Activated CD8-positive, alpha-beta memory T cell treated with anti-CD3 and anti-CD28 coated beads for 1 hour (primary cell): ENCODE data around the gene TSPAN17.
"Not testable (repeated sequence)": the region's sequence is repeated elsewhere in the genome, so short reads cannot be mapped to it uniquely, and the experiment has no call there.

Experiments
- DNase-seq, 2 donors: peaks; one replicate each; pipeline ENCODE4 v3.0.0-alpha.2; 2020; ENCODE audit warnings: low read depth in 1 of 2; ENCODE audit errors: extremely low read depth in 1 of 2

Gene TSPAN17, protein sequence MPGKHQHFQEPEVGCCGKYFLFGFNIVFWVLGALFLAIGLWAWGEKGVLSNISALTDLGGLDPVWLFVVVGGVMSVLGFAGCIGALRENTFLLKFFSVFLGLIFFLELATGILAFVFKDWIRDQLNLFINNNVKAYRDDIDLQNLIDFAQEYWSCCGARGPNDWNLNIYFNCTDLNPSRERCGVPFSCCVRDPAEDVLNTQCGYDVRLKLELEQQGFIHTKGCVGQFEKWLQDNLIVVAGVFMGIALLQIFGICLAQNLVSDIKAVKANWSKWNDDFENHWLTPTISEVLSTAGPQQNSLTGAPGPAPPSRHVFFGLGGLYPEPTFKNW

DNA sequence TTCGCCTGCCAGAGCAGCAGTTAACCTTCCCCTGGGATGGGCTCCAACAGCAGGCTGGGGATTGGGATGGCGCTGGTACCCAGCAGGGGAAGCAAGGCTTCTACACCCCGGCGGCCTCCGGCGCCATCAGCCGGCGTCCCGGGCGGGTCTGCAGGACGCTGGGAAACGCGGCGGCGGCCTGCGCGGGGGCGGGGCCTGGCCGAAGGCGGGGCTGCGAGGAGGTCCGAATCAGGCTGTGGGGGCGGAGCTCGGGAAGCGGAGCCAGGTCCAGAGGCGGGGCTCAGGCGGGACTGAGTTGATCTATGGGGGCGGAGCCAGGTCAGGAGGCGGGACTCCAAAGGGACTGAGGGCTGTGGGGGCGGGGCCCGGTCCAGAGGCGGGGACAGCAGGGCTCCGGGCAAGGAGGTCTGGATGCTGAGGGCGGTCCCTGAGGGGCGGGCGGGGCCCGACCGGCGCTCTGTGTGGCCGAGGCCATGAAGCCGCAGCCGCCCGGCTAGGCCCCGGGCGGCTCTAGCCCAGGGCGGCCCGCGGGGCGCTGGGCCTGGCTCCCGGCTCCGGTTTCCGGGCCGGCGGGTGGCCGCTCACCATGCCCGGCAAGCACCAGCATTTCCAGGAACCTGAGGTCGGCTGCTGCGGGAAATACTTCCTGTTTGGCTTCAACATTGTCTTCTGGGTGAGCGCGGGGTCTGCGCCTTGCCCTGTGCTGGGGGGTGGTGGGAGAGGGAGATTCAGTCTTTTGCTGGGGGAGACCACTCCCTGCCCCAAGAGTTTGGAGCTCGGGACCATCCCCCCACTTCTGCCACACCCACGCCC is at the start of gene TSPAN17:
TSS of gene TSPAN17 (plus strand) at position 455 of the 813 bp plus-strand sequence. CDS start at position 587, 132 bp downstream.
- DNase-seq: peak; percentile 97 to 98

DNA sequence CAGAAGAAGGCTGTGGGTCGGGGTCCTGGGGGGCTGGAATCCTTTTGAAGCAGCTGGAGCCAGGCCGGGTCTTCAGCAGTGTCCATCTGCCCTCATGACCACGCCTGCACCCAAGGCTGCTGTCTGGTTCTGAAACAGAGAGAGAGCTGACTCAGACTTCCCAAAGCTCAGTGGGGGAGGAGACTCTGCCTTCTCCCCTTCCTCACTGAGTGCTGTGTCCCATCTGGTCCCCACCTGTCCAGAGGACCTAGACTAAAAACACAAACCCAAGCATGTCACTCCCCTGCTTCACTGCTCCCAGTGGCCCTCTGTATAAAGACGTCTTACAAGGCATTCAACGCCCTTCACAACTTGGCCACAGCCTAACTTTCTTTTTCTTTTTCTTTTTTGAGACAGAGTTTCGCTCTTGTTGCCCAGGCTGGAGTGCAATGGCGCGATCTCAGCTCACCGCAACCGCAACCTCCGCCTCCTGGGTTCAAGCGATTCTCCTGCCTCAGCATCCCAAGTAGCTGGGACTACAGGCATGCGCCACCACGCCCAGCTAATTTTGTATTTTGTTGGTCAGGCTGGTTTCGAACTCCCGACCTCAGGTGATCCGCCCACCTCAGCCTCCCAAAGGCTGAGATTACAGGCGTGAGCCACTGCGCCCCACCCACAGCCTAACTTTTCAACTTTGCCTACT is 47.4 kb upstream of the TSPAN17 start:
- DNase-seq: not testable (repeated sequence)

DNA sequence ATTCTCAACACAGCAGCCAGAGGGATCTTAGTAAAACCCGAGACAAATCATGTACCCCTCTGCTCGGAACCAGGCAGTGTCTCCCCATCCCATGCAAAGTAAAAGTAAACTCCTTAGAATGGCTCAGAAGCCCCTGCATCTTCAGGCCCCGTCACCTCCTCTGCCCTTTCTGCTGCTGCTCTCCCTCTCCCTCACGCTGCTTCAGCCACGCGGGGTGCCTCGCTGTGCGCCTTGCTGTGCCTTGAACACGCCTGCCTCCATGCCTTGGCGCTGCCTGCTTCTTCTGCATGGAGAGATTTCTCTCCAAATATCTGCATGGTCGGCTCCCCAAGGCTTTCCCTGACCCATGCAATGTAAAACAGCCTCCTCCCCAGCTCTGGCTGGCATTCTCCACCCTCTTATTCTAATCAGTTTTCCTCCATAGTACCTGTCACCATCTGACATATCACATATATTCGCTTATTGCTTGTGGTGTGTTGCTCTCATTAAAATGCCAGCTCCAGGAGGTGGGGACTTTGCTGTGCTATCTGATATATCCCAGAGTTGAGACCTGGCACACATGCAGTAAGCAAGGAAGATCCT is 45.3 kb upstream of the TSPAN17 start:
- DNase-seq: no peak

DNA sequence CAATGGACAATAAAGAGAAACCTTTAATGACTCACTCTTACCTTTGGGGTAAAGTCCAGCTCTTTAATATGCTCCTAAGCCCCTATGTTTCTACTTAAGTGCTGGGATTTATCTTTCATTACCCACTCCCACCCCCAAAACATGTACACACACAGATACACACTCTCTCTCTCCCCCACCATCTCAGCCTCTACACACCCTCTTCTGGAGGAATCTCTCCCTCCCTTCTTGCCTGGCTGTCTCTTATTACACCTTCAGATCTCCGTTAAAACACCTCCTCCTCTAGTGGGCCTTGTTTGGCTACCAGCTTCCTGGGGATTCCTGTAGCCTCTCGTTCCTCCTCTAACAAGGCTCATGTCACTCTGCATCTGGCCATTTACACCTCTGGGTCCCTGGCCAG is 44.2 kb upstream of the TSPAN17 start:
- no peak for DNase-seq

DNA sequence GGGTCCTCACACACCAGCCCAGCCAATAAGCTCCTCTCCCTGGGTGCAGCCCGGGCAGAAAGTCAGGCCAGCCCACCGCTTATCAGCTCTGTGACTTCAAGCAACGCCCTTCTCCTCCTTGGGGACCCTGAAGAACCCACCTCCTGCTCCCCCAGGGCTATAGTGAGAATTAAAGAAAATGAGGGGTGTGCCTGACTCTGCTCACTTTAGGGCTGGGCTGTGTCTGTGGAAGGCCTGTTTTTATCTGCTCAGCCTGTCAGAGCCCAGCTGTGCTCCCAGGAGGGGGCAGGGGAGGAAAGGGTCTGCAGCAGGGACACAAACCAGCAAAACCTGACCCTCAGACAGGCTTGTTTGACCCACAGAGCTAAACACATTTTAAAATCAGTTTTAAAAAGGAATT is 41.3 kb upstream of the TSPAN17 start:
- DNase-seq: no peak

DNA sequence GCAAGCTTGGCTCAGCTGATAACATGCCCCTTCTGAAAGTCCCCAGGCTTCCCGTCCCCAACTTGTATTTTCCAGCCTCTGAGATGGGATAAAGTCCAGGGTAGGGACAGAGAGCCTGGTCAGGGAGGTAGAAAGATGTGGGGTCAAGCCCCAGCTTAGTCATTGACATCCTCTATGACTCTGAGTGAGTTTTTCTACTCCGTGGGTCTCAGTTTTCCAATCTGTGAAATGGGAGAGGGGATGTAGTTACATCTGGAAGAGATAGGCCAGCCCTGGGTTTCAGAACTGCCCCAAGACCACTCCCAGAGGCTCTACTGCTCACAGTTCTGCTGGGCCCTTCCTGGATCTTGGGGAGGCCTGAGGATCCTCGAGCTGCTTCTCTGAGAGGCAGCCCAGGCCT is 40.4 kb upstream of the TSPAN17 start:
- no peak for DNase-seq

DNA sequence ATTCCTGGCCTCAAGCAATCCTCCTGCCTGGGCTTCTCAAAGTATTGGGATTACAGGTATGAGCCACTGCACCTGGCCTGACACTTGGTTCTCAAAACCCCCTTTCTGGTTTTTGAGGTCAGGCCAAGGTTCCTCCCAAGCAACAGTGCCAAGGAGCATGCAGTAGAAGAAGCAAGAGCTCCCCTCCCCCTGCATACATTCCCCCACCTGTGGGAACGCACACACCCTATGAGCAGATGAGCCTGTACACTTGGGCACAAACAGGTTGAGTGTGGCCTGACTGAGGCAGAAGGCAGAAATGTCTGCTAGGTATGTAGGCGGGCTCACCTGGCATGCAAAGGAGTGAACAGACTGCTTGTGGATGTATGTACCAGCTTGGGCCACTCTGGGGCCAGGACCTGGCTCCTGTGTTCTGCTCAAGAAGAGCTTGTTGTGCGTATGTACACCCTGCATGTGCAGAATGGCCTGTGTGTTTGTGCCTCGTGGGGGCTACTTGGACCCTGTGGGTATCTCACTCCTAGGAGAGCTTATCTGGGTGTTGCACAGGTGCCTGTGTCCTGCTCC is 39.1 kb upstream of the TSPAN17 start:
- no peak for DNase-seq

DNA sequence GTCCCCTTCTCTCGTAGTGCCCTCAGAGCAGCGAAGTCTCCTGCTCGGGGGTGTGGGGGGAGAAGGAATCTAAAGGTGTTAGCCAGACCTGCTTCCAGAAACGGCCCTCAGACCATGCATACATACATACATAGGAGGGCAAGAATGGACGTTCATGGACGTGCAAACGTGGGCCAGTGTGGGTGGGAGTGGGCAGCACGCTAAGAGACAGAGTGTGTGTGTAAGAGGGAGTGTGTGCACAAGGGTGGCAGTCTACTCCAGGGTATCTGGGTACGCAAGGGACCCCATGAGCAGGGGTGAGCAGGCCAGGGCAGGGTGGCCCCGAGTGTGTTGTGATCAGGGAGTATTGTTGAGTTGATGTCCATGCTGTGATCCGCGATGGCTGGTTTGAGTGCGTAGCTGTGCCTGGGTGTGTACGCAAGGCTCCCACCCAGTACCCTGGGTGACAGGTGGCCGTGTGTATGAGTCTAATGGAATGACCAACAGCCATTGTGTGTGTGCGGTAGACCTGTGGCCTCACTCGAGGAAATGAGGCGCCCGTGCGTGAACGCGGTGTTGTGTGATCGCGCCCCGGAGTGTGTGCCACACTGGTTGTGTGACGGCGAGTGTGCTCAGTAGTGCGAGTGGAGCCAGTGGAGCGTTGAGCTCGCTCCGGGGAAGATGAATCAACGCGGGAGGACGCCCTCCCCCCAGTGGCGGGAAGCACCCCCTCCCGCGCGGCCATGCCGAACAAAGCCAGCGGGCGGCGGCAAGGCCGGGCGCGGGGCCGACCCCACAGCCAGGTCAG is 38.2 kb upstream of the TSPAN17 start:
- no peak for DNase-seq

DNA sequence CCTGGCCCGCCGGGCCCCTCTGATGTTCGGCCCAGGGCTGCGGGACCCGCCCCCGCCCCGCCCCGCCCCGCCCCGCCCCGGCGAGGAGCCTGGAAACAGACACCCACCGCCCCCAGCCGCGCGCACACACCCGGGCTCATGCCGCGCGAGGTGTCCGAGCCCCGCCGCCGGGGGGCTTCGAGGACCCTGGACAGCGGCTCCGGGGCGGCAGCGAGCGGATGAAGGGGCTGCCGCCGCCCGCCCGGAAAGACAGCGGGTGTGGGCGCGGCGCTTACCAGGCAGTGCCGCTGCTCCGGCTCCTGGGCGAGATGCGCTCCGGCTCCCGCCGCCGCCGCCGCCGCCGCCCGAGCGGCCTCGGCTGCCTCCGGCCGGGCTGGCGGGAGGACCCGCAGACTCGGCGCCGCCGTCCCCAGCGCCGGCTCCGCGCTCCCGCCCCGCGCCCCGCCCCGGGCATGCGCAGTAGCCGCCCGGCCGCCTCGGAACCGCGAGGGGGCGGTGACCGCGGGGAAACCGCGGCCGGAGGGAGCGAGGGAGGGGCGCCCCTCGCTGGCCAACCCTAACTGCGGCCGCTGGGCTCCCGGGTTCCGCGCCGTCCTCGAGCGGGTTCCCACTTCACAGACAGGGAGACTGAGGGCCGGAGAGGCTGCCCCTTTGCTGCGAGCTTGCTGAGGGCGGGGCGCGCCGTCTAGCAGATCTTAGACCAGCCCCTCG is 37.4 kb upstream of the TSPAN17 start, which contains the start of gene GPRIN1:
TSS of gene GPRIN1 (minus strand) at position 433 of the 711 bp plus-strand sequence. CDS start 10,322 bp downstream, outside the sequence.
- peak in 1 of 2 donors; percentile 48 for DNase-seq

DNA sequence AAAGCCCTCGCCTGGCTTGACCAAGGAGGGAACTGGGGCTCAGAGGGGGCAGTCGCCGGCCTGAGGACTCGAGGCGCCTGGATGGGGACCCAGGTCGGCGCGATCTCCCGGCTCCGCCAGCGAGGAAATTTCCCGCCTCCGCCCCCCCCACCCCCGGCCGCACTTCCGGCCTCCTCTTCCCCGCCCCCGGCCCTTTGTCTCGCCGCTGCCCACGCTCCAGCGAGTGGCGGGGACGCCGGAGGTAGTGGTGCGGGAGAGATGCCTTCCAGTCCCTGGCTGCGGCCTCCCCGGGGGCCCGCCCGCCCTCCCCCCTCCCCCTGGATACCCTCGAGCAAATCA is 36.9 kb upstream of the TSPAN17 start:
- DNase-seq: no peak

DNA sequence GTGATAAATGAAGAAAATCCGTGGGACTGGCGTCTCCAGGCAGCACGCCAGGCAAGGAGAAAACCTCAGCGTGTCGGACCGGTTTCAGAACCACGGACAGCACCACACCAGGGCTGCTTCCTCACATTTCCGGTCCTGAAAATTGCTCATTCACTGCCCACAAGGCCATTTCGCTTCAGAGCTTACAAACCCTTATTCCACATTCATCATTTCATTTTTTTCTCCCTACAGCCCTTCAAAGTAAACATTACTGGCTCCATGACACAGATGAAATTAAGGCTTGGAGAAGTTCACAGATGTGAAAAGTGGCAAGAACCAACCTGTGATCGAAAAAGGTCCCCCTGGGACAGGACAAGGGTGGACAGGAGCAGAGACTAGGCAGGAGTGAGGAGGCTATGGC is 35.8 kb upstream of the TSPAN17 start:
- peak in 1 of 2 donors; percentile 37 for DNase-seq

DNA sequence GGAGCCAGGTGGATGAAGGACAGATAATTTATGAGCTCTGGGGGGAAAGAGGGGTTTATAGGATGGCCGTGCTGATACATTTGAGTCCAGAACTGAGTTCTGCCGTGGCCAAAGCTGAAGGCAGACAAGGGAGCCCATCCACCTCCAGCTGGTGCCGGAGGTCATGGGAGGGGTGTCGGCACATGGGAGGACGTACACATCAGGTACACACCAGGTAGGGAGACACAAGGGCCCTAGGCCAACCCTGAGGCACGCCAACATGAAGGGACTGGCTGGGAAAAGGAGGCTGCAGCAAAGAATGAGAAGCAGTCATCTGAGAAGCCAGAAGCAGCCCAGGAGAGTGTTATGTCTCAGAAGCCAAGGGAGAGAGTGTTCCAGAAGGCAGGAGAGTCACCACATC is 35.3 kb upstream of the TSPAN17 start:
- no peak for DNase-seq

DNA sequence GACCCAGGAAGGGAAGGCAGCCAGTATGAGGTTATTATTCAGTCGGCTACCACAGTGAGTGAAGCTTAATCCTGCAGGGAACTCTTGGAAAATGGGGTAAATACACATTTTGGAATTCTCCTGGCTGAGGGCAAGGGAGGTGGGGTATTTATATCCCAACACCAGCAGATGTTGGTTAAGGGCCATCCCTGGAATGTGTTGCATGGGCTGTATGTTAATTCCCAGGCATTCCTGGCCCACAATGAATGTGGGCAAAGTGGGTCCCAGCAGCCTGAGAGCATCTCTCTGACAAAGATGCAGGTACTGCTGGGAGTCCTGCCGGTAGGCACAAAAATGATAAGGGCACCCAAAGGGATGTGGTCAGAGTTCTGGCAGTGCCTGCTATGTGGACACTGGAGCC is 34.4 kb upstream of the TSPAN17 start:
- DNase-seq: no peak

DNA sequence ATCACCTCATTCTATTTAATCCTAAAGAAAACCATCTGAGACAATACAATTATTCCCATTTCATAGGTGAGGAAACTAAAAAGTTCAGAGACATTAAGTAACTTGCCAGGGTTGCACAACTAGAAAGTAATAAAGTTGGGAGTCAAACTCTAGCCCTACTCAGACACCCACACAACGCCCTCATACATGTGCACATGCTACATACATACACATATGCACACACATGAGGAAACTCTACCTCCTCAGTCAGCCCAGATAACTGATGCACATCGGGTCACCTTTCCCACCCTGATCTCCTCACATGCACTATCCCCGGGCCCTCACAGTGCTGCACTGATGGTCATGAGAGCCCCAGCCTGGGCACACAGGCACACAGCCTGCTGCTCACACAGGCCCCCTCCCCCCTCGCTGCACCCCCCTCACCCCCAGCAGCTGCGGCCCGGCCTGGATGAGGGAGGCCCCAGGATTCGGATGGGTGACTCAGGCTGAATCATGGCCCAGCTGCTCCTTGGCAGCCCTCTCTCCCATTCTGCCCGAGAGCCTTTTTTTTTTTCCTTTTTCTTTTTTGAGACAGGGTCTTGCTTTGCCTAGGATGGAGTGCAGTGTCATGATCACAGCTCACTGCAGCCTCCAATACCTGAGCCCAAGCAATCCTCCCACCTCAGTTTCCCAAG is 32.3 kb upstream of the TSPAN17 start:
- no peak for DNase-seq

DNA sequence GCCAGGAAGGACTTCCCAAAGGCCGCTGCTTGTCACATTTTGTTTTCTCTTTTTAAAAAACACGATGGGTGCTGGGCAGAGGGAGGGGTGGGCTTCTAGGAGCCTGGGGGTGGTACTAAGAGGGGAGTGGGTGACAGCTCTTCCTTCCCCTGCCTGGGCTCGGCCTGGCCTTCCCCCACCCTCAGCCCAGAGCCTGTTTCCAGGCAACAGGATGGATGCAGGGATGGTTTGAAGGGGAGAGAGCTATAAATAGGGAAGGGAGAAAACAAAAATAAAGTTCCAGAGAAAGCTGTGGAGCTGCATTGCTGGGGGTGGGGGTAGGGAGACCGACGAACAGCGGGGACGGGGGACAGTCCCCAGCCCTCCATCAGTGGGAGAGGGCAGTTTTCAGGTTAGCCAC is 30.8 kb upstream of the TSPAN17 start:
- no peak for DNase-seq

DNA sequence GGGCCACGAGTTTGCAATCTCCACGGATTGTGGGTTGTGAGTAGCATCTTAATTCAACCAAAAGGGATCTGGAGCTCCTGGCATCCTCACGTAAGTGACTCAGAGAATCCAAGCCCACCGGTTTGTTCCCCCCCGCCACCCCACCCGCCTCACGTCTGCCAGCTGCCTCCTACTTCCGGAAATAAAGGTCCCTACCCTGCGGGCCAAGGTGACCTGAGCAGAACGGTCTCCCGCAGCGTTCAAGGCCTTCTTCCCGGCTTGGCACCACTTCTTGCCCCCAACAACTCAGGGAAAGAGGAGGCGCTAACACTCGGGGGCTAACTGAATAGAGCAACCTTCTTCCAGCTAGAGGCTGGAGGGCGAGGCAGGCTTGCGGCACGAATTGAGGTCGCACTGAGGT is 28.5 kb upstream of the TSPAN17 start:
- DNase-seq: no peak

DNA sequence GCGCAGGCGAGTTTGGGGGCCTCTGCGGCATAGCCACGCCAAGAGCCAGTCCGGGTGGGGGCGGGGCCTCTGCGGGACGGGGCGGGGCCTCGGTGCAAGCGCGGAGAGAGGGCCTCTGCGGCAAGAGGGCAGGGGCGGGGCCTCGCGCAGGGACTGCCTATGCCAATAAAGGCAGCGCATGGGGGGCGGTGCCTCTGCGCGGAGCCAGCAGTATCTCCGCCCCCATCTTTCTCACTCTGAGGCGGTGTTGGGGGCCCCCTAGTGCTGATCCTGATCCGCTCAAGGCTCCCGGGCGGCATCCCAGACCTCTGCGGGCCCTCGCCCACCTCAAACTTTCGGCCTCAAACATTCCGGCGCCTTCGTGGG is 28.1 kb upstream of the TSPAN17 start:
- peak; percentile 52 to 57 for DNase-seq

DNA sequence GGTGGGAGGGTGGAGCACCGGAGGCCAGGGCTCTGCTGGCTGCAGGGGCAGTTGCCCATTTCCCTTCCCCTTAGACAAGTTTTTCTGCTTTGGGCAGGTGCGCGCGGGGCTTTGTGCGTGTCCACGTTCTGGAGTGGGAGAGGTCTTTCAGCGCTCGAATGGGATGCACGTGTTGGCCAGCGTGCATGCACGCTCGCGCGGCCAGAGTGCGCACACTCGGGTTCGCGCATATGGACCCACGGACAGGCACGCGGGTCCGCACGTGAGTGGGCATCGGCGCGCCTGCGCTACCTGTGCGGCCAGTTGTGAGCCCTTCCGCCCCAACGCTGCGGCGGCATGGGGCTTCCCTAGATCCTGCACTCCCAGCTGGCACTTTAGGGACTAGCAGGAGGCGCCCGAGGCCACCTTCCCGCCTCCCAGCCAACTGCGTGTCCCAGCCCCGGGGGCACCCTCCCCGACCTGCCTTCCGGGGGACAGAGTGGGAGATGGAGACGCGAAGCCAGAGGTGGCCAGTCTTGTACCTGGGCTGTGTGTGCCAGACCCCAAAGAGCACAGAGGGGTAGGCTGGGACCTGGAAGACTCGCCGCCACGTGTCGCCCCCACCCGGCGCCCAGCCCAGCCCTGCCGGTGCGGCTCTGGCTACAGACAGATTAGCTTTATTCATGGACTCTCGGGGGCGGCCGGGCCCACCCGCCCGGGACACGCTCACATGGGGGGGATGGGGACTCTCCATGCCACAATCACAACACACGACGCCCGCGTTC is 27.5 kb upstream of the TSPAN17 start:
- no peak for DNase-seq
